Activated CD4-positive, alpha-beta T cell treated with anti-CD3 and anti-CD28 coated beads for 36 hours (primary cell): ENCODE data around the gene MYOF. TPM values are rescaled to one million over a fixed set of nuclear protein-coding genes. Genes with fewer than 3 reads are reported as not detected.

Source experiments
- ATAC-seq: fragments of 200-7000 bp; cut with Tn5 transposase; one replicate; pipeline ENCODE4 v1.10.0; 2021; ENCODE audit warnings: mild to moderate bottlenecking, moderate library complexity
- CTCF ChIA-PET: fragments of 350-600 bp; sonication (Branson Sonifier 250); formaldehyde crosslinking; loops from one replicate; lab custom pipeline; 2021; ENCODE audit warnings: antibody characterized with exemption; lab: Charles Lee
- POLR2A ChIA-PET: fragments of 350-600 bp; sonication (Branson Sonifier 250); formaldehyde crosslinking; loops from one replicate; lab custom pipeline; 2021; ENCODE audit warnings: antibody characterized with exemption, inconsistent platforms; lab: Charles Lee
- DNase-seq: peaks from one replicate; pipeline ENCODE4 v3.0.0-alpha.2; 2020
- H3K27ac Mint-ChIP-seq: one replicate; pipeline ENCODE4 v1.8.0; 2021; ENCODE audit warnings: mixed read lengths
- H3K27me3 Mint-ChIP-seq: one replicate; pipeline ENCODE4 v1.8.0; 2021; ENCODE audit warnings: mixed read lengths
- H3K36me3 Mint-ChIP-seq: one replicate; pipeline ENCODE4 v1.8.0; 2021; ENCODE audit warnings: low read depth, mixed read lengths
- H3K4me1 Mint-ChIP-seq: one replicate; pipeline ENCODE4 v1.8.0; 2021; ENCODE audit warnings: mixed read lengths
- H3K4me3 Mint-ChIP-seq: one replicate; pipeline ENCODE4 v1.8.0; 2021; ENCODE audit warnings: mild to moderate bottlenecking, moderate library complexity, mixed read lengths
- H3K9me3 Mint-ChIP-seq: one replicate; pipeline ENCODE4 v1.8.0; 2021; ENCODE audit warnings: low read depth, mixed read lengths
- intact Hi-C, 2 experiments: fragments of 100-400 bp; cut with DNase I in 1 of 2; cut with micrococcal nuclease in 1 of 2; formaldehyde crosslinking; loops; one replicate each; pipeline versions ENCODE4 v1.14.2 to v1.15.1; 2022 to 2024; cut with DNase I, micrococcal nuclease
- total RNA-seq, 2 experiments: library from RNA; stranded (reverse); gene quantifications; one replicate each; pipeline ENCODE4 v1.2.3, GENCODE V29; 2021

The MYOF gene
- total RNA-seq, 2 experiments from 2014 or later, result 37.8 to 40.0 TPM

DNA sequence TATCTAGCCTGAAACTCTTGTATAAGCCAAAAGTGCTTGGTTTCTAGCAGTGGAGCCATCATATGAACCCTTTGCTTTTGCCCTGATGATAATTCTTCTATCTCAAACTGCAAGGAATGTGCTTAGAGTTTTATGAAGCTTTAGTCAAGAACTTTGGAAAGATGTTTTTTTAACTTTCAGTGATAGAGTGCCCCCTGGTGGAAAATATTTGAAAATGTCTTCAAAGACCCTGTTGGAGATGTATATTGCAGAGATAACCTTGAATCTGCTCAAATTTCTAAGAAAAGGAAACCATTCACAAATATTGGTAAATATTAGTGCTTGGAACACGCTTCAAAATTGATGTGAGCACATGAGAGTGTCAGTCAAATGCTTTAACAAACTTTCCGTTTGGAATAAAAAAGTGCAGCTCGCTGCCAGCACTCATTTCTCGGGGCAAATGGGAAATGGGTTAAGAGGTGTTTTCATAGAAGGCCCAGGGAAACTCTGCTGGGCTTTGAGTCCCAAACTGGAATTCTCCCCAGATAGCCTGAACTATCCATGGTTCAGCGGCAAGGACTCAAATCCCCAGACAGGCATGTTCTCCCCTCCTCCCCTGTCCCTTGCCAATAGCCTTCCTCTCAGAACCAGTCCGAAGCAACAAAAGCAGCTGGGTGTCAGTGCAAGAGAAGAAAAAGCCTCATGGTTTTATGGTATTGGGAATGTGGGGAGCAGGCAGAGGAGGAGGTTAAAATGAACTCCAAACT is 129.3 kb downstream of the MYOF start:
- Mint-ChIP-seq H3K4me3 (no peak overlapping the region), H3K9me3 (no peaks in the 10 kb centered on the region), H3K36me3 (peaks cover 42% of the 10 kb centered on the region), H3K27ac (no peak overlapping the region), H3K4me1 (peaks cover 3% of the 10 kb centered on the region), H3K27me3 (peaks cover 4% of the 10 kb centered on the region)
- DNase-seq (no peak), ATAC-seq (no peak)
- ChIA-PET CTCF (interaction anchor here (0.6 to 2.9 kb wide), 29 partner anchors 9 to 1850 kb away, joined by 3 to 19 read pairs (median 3); partner anchors contain the start of gene MYOF), POLR2A (interaction anchor here (0.7 kb wide), 1 partner anchor 244 kb away, joined by 3 read pairs; no protein-coding TSS in a partner anchor)
- intact Hi-C loops, result loop anchor here (1.0 to 2.0 kb wide), 8 partner anchors 64 to 468 kb away; no protein-coding TSS in a partner anchor

DNA sequence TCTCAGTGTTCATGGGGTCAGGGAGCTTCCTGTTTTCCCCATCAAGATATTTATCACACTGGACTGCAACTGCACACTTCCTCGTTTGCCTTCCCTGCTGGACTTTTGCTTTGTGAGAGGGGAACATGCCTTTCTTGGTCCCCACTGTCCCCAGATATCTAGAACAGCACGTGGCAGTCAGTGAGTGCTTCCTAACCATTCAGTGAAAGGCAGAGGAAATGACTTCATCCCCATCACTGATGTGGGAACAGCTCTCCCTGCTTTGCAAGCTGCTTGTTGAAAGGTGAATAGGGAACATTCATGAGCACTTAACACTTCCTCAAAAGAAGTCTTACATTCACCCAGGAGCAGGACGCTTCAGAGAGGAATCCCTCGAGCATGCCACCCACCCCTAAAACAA is 135.4 kb downstream of the MYOF start:
- intact Hi-C loops, result no loop called here
- no peaks in the 10 kb centered on the region for H3K9me3 Mint-ChIP-seq
- H3K4me3 Mint-ChIP-seq, result no peak overlapping the region
- H3K27me3 Mint-ChIP-seq, result no peaks in the 10 kb centered on the region
- DNase-seq (no peak), ATAC-seq (no peak)
- POLR2A ChIA-PET, result no interaction called here
- H3K27ac Mint-ChIP-seq, result peak overlapping the region; percentile 40
- peaks cover 6% of the 10 kb centered on the region for H3K4me1 Mint-ChIP-seq
- CTCF ChIA-PET, result interaction anchor here (1.3 kb wide), 1 partner anchor 136 kb away, joined by 4 read pairs; the partner anchor contains the start of gene MYOF
- peaks cover 21% of the 10 kb centered on the region for H3K36me3 Mint-ChIP-seq

DNA sequence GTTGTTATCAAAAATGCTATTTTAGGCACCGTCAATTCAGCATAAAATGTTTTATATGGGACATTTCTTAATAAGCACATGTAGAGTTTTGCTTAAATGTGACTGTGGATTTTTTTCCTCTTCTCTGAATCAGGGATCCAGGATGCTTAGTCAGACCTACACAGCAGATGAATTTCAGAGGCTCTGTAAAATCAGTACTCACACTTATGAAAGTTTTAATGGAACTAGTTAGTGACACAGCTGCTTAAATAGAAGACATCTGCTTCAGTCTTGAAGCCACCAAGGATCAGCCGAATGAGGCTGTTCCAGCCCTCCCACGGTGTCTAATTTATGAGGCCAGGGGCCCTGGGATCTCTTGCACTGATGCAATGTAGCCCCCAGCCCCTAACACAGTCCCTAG is 136.0 kb downstream of the MYOF start:
- DNase-seq (no peak), ATAC-seq (peak; percentile 55)
- Mint-ChIP-seq H3K4me3 (no peak overlapping the region), H3K27me3 (no peaks in the 10 kb centered on the region), H3K9me3 (no peaks in the 10 kb centered on the region), H3K27ac (no peak overlapping the region), H3K36me3 (peaks cover 21% of the 10 kb centered on the region), H3K4me1 (peaks cover 6% of the 10 kb centered on the region)
- CTCF ChIA-PET, result interaction anchor here (0.7 to 1.3 kb wide), 2 partner anchors 136 to 973 kb away, joined by 3 to 4 read pairs; partner anchors contain the start of gene MYOF
- intact Hi-C loops, result no loop called here
- POLR2A ChIA-PET, result no interaction called here

DNA sequence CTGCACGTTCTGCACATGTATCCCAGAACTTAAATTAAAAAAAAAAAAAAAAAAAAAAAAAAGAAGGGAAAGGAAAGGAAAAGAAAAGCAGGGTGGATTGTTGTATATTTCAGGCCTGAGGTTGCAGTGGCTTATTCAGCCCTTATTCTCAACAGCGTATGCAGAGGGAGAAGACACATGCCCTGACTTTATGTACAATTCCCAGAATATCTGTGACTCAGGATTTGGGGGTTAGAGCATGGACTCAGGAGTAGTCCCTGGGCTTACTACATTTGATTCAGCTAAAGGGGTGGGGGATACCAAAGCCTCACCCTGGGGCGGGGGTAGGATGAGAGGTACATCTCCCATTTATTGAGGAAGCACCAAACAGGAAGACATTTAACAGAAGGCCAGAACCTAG is 137.4 kb downstream of the MYOF start:
- intact Hi-C loops, result no loop called here
- H3K36me3 Mint-ChIP-seq, result peaks cover 19% of the 10 kb centered on the region
- H3K9me3 Mint-ChIP-seq, result no peaks in the 10 kb centered on the region
- H3K27me3 Mint-ChIP-seq, result no peaks in the 10 kb centered on the region
- POLR2A ChIA-PET, result no interaction called here
- CTCF ChIA-PET, result interaction anchor here (0.8 to 1.2 kb wide), 2 partner anchors 8 to 14 kb away, joined by 3 read pairs; no protein-coding TSS in a partner anchor
- H3K27ac Mint-ChIP-seq, result no peak overlapping the region
- no peak for ATAC-seq
- no peak for DNase-seq
- peaks cover 6% of the 10 kb centered on the region for H3K4me1 Mint-ChIP-seq
- H3K4me3 Mint-ChIP-seq, result no peak overlapping the region

DNA sequence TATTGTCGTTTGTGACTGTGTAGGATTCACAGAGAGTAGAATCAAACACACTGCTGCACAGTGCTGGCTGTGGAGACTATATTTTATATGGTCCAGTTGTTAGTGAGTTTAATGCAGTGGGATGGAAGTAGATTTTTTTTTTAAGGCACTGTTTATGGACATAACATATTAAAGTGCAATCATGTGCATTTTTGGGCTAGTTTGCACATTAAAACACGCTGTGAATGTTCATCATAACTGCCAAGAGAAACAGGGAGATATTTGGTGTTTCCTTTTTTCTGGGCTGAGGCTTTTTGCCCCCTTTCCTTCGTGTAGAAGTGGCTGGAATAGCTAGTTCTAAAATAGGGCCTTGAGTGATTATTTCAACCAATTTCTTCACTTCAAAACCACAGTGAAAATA is 139.2 kb downstream of the MYOF start:
- Mint-ChIP-seq H3K36me3 (peaks cover 15% of the 10 kb centered on the region), H3K9me3 (no peaks in the 10 kb centered on the region), H3K27me3 (no peaks in the 10 kb centered on the region), H3K4me1 (peaks cover 6% of the 10 kb centered on the region), H3K27ac (no peak overlapping the region), H3K4me3 (no peak overlapping the region)
- CTCF ChIA-PET, result no interaction called here
- intact Hi-C loops, result no loop called here
- DNase-seq (no peak), ATAC-seq (no peak)
- POLR2A ChIA-PET, result no interaction called here

DNA sequence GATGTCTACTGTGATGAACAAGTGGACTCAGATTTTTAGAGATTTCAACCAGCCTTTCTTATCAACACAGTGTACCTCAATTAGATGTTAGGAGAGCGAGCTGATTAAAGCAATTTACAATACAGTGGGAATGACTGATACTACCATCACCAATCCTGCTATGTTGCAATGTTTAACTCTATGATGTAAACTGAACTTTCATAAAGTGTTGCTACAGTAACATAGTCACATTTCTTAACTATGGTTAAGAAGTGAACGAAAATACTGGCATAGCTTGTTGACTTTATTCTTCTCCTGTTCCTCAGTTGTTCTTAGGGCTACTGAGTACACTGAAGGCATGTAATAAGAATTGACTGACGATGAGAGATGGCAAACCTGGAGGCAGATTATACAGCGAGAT is 139.8 kb downstream of the MYOF start:
- ATAC-seq (no peak), DNase-seq (no peak)
- ChIA-PET POLR2A (no interaction called here), CTCF (no interaction called here)
- Mint-ChIP-seq H3K36me3 (peaks cover 11% of the 10 kb centered on the region), H3K9me3 (no peaks in the 10 kb centered on the region), H3K4me3 (no peak overlapping the region), H3K27me3 (no peaks in the 10 kb centered on the region), H3K4me1 (peaks cover 6% of the 10 kb centered on the region), H3K27ac (no peak overlapping the region)
- intact Hi-C loops, result no loop called here

DNA sequence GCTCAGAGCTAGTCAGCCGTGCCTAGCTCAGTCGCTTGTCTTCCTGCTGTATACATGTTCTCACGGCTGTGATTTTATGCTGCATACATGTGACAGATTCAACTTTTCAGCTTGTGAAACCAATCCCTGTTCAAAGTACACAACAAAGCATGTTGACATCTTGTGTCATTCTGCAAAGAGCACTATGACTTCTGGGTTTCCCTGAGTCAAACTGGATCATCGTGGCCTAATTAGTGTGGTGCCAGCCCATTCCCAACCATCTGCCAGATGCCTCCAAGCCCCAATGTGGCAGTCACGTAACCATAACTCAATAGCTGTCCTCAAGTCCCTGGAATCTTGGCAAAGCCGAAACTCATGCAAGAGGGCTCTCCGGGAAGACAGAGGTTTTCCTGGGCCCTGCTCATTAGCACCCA is 144.8 kb downstream of the MYOF start:
- POLR2A ChIA-PET, result no interaction called here
- H3K4me1 Mint-ChIP-seq, result no peaks in the 10 kb centered on the region
- no peak for DNase-seq
- H3K36me3 Mint-ChIP-seq, result peaks cover 9% of the 10 kb centered on the region
- ATAC-seq, result no peak
- no peaks in the 10 kb centered on the region for H3K9me3 Mint-ChIP-seq
- intact Hi-C loops, result no loop called here
- H3K27me3 Mint-ChIP-seq, result no peaks in the 10 kb centered on the region
- no peak overlapping the region for H3K27ac Mint-ChIP-seq
- no peak overlapping the region for H3K4me3 Mint-ChIP-seq
- CTCF ChIA-PET, result interaction anchor here (1.1 kb wide), 1 partner anchor 15 kb away, joined by 5 read pairs; no protein-coding TSS in a partner anchor

DNA sequence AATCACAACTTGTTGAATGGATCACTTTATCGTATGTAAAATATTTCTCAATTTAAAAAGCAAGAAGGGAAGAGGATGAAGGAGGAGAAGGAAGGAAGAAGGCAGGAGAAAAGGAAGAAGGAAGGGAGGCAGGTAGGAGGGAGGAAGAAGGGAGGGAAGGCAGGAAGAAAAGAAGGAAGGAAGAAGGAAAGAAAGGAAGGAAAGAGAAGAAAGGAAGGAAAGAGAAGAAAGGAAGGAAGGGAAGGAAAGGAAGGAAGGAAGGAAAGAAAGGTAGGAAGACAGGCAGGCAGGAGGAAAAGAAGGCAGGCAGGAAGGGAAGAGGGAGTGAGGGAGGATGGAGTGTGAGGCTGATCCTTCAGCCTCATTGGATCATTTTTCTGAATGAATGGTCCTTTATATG is 145.5 kb downstream of the MYOF start:
- no peaks in the 10 kb centered on the region for H3K27me3 Mint-ChIP-seq

DNA sequence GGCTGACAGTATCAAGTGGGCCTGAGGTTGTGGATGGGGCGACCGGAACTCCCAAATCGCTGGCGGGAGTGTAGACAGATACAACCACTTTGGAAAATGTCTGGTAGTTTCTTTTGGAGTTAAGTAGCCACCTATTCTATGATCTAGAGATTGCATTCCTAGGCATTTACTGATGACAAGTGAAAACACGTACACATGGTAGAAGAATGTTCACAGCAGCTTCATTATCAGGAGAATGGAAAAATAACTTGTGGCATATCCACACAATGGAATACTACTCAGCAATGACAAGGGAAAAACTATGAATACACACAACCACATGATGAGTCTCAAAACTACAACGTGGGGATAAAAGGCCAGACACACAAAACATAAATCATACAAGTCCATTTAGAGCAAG is 146.0 kb downstream of the MYOF start:
- CTCF ChIA-PET, result no interaction called here
- Mint-ChIP-seq H3K27me3 (no peaks in the 10 kb centered on the region), H3K9me3 (no peaks in the 10 kb centered on the region), H3K36me3 (peaks cover 9% of the 10 kb centered on the region), H3K4me3 (no peak overlapping the region), H3K27ac (no peak overlapping the region), H3K4me1 (no peaks in the 10 kb centered on the region)
- intact Hi-C loops, result no loop called here
- POLR2A ChIA-PET, result no interaction called here
- ATAC-seq, result no peak
- DNase-seq, result no peak

More for the DNA sequence above, 145.5 kb downstream of the MYOF start:
- H3K4me3 Mint-ChIP-seq, result no peak overlapping the region
- DNase-seq (no peak), ATAC-seq (no peak)
- ChIA-PET POLR2A (no interaction called here), CTCF (no interaction called here)
- no peaks in the 10 kb centered on the region for H3K9me3 Mint-ChIP-seq
- no peak overlapping the region for H3K27ac Mint-ChIP-seq
- no peaks in the 10 kb centered on the region for H3K4me1 Mint-ChIP-seq
- intact Hi-C loops, result no loop called here
- peaks cover 9% of the 10 kb centered on the region for H3K36me3 Mint-ChIP-seq

DNA sequence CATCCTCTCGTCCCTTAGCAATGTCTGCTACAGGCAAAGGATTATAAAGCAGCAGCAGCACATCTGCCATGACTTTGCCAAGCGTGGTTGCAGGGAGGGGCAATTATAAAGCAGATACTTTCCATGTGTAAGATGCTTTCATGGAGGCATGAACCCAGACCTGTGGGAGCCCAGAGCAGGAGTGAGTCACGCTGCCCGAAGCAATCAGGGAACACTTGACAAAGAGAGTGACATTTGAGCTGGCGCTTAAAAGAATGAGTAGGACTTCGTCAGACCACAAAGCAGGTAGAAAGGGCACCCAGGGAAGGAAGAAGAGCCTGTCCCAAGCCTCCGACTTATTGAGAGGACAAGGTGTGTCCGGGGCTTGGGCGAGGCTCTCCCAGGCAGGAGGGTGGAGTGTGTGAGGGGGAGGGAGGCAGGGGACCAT is 147.2 kb downstream of the MYOF start:
- ChIA-PET POLR2A (no interaction called here), CTCF (no interaction called here)
- Mint-ChIP-seq H3K27me3 (no peaks in the 10 kb centered on the region), H3K36me3 (peaks cover 5% of the 10 kb centered on the region), H3K9me3 (no peaks in the 10 kb centered on the region), H3K4me1 (no peaks in the 10 kb centered on the region), H3K27ac (no peak overlapping the region), H3K4me3 (no peak overlapping the region)
- ATAC-seq, result no peak
- peak; percentile 30 for DNase-seq
- intact Hi-C loops, result no loop called here

DNA sequence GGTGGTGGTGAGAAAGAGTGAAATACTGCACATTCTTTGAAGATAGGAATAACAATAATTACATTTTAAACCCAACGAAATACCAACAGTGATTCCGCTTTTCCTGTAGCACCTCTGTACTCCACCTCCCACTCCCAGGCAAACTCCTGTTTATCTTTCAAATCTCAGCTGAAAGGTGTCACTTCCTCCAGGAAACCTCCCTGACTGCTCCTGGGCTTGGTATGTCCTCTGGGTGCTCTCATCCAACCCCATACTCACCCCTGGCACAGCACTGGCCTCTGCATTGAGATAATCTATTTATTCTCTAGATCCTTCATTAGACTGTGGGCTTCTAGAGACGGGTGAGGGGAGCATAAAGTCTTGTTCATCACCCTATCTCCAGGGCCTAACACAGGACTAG is 148.0 kb downstream of the MYOF start:
- H3K4me1 Mint-ChIP-seq, result no peaks in the 10 kb centered on the region
- H3K27ac Mint-ChIP-seq, result no peak overlapping the region
- CTCF ChIA-PET, result no interaction called here
- intact Hi-C loops, result no loop called here
- H3K27me3 Mint-ChIP-seq, result no peaks in the 10 kb centered on the region
- POLR2A ChIA-PET, result no interaction called here
- H3K4me3 Mint-ChIP-seq, result no peak overlapping the region
- peaks cover 5% of the 10 kb centered on the region for H3K36me3 Mint-ChIP-seq
- no peak for DNase-seq
- no peak for ATAC-seq
- H3K9me3 Mint-ChIP-seq, result no peaks in the 10 kb centered on the region
